A549 (cell line): ENCODE data around the gene EPS8L1. TPM values are rescaled to one million over a fixed set of nuclear protein-coding genes. Genes with fewer than 3 reads are reported as not detected.

ENCODE experiments used
- ATAC-seq, 2 experiments: fragments of 200-7000 bp in 1 of 2; fragments of >200 bp in 1 of 2; cut with Nextera tagmentation in 1 of 2; cut with Tn5 transposase in 1 of 2; 3 replicates each; pipeline versions ENCODE4 v1.8.0 to v1.9.1; 2018 to 2020; ENCODE audit warnings: mild to moderate bottlenecking in 1 of 2, moderate library complexity in 1 of 2
- CTCF ChIA-PET: fragments of 300-600 bp; sonication (Branson Sonifier 250); formaldehyde crosslinking; extraction: SDS; loops from one replicate; lab custom pipeline; 2021; ENCODE audit warnings: antibody characterized with exemption, inconsistent platforms; lab: Yijun Ruan, JAX
- POLR2A ChIA-PET: fragments of 350-600 bp; formaldehyde crosslinking; extraction: SDS; loops from one replicate; lab custom pipeline; 2021; ENCODE audit warnings: antibody characterized with exemption, inconsistent platforms; lab: Yijun Ruan, JAX
- DNase-seq, 2 experiments: peaks; one replicate each; pipeline versions ENCODE4 v3.0.0 to v3.0.0-alpha.2; 2011 to 2016; ENCODE audit warnings: low read depth in 1 of 2, low spot score in 1 of 2
- FAIRE-seq: peaks from 2 replicates; lab custom pipeline; 2011; peaks lifted over from hg19 to GRCh38; lab: Jason Lieb, UNC
- H3K27ac ChIP-seq, 2 experiments: fragments of >200 bp; sonication (Bioruptor Twin); formaldehyde crosslinking; 3 replicates each; pipeline ENCODE4 v1.5.1; 2016 to 2017
- H3K4me1 ChIP-seq: fragments of >200 bp; sonication (Bioruptor Twin); formaldehyde crosslinking; 3 replicates; pipeline ENCODE4 v1.6.1; 2016
- H3K4me2 ChIP-seq: fragments of >200 bp; sonication (Bioruptor Twin); formaldehyde crosslinking; 3 replicates; pipeline ENCODE4 v1.6.1; 2016
- H3K4me3 ChIP-seq: fragments of >200 bp; sonication (Bioruptor Twin); formaldehyde crosslinking; 3 replicates; pipeline ENCODE4 v1.5.1; 2016
- H3K9me3 ChIP-seq: fragments of >200 bp; sonication (Bioruptor Twin); formaldehyde crosslinking; 3 replicates; pipeline ENCODE4 v1.6.1; 2016
- CEBPB ChIP-seq, 2 experiments: fragments of >200 bp in 1 of 2; sonication (Bioruptor Twin) in 1 of 2; formaldehyde crosslinking in 1 of 2; IDR thresholded peaks; 2 replicates each; pipeline ENCODE4 v1.6.1; 2012 to 2016
- CHD4 ChIP-seq: fragments of 200-600 bp; sonication (generic); IDR thresholded peaks from 2 replicates; pipeline ENCODE4 v1.6.1; 2016; ENCODE audit warnings: antibody characterized with exemption, mild to moderate bottlenecking, borderline replicate concordance
- EHF ChIP-seq: fragments of 250-450 bp; sonication (Bioruptor Pico); IDR thresholded peaks from 2 replicates; pipeline ENCODE4 v1.5.0; 2020; ENCODE audit warnings: mild to moderate bottlenecking
- FOSB ChIP-seq: fragments of 250-450 bp; sonication (Bioruptor Pico); IDR thresholded peaks from 2 replicates; pipeline ENCODE4 v1.5.0; 2020; ENCODE audit warnings: mild to moderate bottlenecking, moderate library complexity
- FOXS1 ChIP-seq: fragments of 250-450 bp; sonication (Bioruptor Pico); IDR thresholded peaks from 2 replicates; pipeline ENCODE4 v1.5.0; 2020; ENCODE audit warnings: mild to moderate bottlenecking, moderate library complexity
- HOXA7 ChIP-seq: fragments of 250-450 bp; sonication (Bioruptor Pico); IDR thresholded peaks from 2 replicates; pipeline ENCODE4 v1.5.0; 2020; ENCODE audit warnings: mild to moderate bottlenecking, moderate library complexity
- HOXB13 ChIP-seq: fragments of 250-450 bp; sonication (Bioruptor Pico); IDR thresholded peaks from 2 replicates; pipeline ENCODE4 v1.5.0; 2020; ENCODE audit warnings: low read depth, mild to moderate bottlenecking, moderate library complexity
- HOXB5 ChIP-seq: fragments of 250-450 bp; sonication (Bioruptor Pico); IDR thresholded peaks from 2 replicates; pipeline ENCODE4 v1.5.0; 2020; ENCODE audit warnings: mild to moderate bottlenecking, moderate library complexity
- MAX ChIP-seq: IDR thresholded peaks from 2 replicates; pipeline ENCODE4 v1.6.1; 2012
- NFE2L2 ChIP-seq: fragments of 150-350 bp; conservative IDR thresholded peaks from 2 replicates; pipeline ENCODE4 v1.6.1; 2014; ENCODE audit warnings: low read length
- NR3C1 ChIP-seq: fragments of >200 bp; sonication (Bioruptor Twin); formaldehyde crosslinking; IDR thresholded peaks from 3 replicates; pipeline ENCODE4 v1.6.1; 2017
- PBX3 ChIP-seq: IDR thresholded peaks from 2 replicates; pipeline ENCODE4 v1.6.1; 2012
- RAD21 ChIP-seq, 2 experiments: fragments of >200 bp in 1 of 2; sonication (Bioruptor Twin) in 1 of 2; formaldehyde crosslinking in 1 of 2; IDR thresholded peaks in 1 of 2; conservative IDR thresholded peaks in 1 of 2; 2 replicates in 1 of 2; 3 replicates in 1 of 2; pipeline ENCODE4 v1.6.1; 2012 to 2018; ENCODE audit warnings: inconsistent platforms in 1 of 2
- SREBF2 ChIP-seq: fragments of 450-650 bp; IDR thresholded peaks from 2 replicates; pipeline ENCODE4 v1.6.1; 2014; ENCODE audit warnings: mild to moderate bottlenecking, moderate library complexity
- USF2 ChIP-seq: fragments of 450-650 bp; IDR thresholded peaks from 2 replicates; pipeline ENCODE4 v1.6.1; 2014; ENCODE audit warnings: antibody characterized with exemption
- ZSCAN20 ChIP-seq: fragments of 250-450 bp; sonication (Bioruptor Pico); IDR thresholded peaks from 2 replicates; pipeline ENCODE4 v1.8.0; 2022; ENCODE audit warnings: mild to moderate bottlenecking, moderate library complexity
- WGBS: methylation state at CpG from one replicate; pipeline ENCODE4 v1.1.6; 2017; ENCODE audit errors: missing lambda C conversion rate; 5-methylcytosine and 5-hydroxymethylcytosine counted together
- polyA plus RNA-seq, 4 experiments: library from polyadenylated mRNA; depleted of rRNA in 3 of 4; stranded (reverse); fragments of >200 nt; fragmentation: RNase III in 1 of 4; extraction: RNeasy Plus Mini Kit Qiagen cat#74134 plus additional on column Dnase treatment in 1 of 4; gene quantifications; 2 replicates in 3 of 4; 3 replicates in 1 of 4; pipeline ENCODE4 v1.2.3, GENCODE V29; 2011 to 2017
- TF ChIP-seq, protein P1 (sequence below): fragments of 150-350 bp; IDR thresholded peaks from 2 replicates; pipeline ENCODE4 v1.6.1; 2014; ENCODE audit warnings: low read depth, mild to moderate bottlenecking, low read length
- TF ChIP-seq, protein P2 (sequence below): fragments of 250-450 bp; sonication (Bioruptor Pico); IDR thresholded peaks from 2 replicates; pipeline ENCODE4 v1.5.0; 2020; ENCODE audit warnings: low read depth, mild to moderate bottlenecking, moderate library complexity
- TF ChIP-seq, protein P3 (sequence below): fragments of >200 bp; sonication (Bioruptor Twin); formaldehyde crosslinking; IDR thresholded peaks from 2 replicates; pipeline ENCODE4 v1.6.1; 2016
- TF ChIP-seq, protein P4 (sequence below): fragments of 200-600 bp; sonication (generic); IDR thresholded peaks from 2 replicates; pipeline ENCODE4 v1.6.1; 2016; ENCODE audit warnings: antibody characterized with exemption, mild to moderate bottlenecking, moderate library complexity

The EPS8L1 gene
- polyA plus RNA-seq, 2 of the 4 experiments (the other 2 are of a cell fraction) = 3.7 to 3.8 TPM

DNA sequence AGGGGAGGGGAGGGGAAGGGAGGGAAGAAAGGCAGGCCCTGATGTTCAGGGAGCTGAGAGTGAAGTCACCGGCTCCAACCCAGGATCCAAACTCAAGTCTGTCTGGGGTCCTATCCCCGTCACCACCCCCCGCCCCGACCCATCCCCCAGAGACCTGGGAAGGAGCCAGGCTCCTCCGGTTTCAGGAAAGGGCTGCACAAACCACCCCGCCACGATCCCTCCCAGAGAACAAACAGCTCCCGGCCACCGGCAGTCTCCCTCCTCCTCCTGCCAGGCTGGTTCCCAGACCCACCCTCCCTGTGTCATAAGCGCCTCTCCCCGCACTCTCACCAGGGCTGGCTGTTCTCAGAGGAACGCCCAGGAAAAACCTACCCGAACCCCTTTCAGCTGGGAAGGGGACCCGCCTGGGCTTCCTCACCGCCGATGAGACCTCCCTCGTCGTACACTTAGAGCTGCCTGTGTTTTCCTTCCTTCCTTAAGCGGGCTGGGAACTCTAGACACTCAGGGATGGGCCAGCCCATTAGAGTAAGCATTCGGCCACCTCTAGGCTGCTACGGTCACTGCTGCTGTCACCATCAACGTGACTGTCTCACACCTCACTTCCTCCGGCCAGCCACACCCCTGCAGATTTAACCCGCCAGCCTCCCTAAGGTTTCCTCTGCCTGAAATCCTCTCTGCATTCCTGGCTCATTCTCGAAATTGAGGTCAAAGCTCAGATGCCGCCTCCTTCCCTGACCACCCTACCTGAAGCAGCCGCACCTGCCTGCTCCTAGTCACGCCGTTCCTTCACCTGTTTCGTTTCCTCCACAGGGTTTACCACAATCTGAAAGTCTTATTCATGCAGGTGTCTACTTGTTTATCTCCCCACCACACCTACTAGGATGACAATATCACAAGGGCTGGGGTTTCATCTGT is 6.5 kb upstream of the EPS8L1 start:
- FAIRE-seq (peak; percentile 39), ATAC-seq (peak; percentile 78)
- CTCF ChIA-PET = interaction anchor here (1.9 kb wide), 1 partner anchor 20 kb away, joined by 11 read pairs; no protein-coding TSS in a partner anchor

DNA sequence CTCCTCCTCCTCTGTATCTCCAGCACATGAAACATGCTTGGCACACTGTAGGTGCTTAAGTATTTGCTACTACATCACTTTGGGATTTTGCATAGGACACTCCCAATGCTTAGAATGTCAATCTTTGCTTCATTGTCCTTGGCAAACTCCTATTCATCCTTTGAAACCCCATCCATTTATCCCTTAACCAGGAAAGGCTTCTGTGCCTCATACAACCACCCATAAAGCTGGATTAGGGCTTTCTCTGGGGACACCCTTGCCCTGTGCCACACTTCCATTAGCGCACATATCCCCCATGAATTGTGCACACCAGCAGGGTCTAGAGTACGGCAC is 5.8 kb upstream of the EPS8L1 start:
- peak overlapping the region; percentile 43 for H3K4me3 ChIP-seq
- DNase-seq (no peak), ATAC-seq (0 out of 6 replicates have a peak, but pooled peaks of 1 of the 2 experiments have one; percentile 0), FAIRE-seq (no peak)
- no peaks in the 10 kb centered on the region for H3K9me3 ChIP-seq
- ChIA-PET CTCF (interaction anchor here (0.6 to 8.3 kb wide), 5 partner anchors 10 to 588 kb away, joined by 4 to 77 read pairs (median 4); no protein-coding TSS in a partner anchor), POLR2A (interaction anchor here (0.9 to 1.0 kb wide), 2 partner anchors 10 to 17 kb away, joined by 3 to 4 read pairs; no protein-coding TSS in a partner anchor)
- H3K4me1 ChIP-seq = peaks cover 27% of the 10 kb centered on the region
- WGBS = 91% methylated on average over 2 of the region's 2 CpGs
- H3K4me2 ChIP-seq = peak overlapping the region; percentile 96
- TF ChIP-seq EHF (CRISPR knock-in tag) (no peak), USF2 (no peak), FOSB (no peak), FOXS1 (no peak), HOXB13 (CRISPR knock-in tag) (no peak), MAX (no peak), RAD21 (conservative IDR thresholded peaks at IDR 0.05 in 1 of 2, IDR thresholded peaks at IDR 0.05 in 1 of 2) (no peak), NFE2L2 (no peak), CHD4 (no peak)
- TF ChIP-seq, protein P1, sequence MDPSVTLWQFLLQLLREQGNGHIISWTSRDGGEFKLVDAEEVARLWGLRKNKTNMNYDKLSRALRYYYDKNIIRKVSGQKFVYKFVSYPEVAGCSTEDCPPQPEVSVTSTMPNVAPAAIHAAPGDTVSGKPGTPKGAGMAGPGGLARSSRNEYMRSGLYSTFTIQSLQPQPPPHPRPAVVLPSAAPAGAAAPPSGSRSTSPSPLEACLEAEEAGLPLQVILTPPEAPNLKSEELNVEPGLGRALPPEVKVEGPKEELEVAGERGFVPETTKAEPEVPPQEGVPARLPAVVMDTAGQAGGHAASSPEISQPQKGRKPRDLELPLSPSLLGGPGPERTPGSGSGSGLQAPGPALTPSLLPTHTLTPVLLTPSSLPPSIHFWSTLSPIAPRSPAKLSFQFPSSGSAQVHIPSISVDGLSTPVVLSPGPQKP = no peak
- TF ChIP-seq, protein P2, sequence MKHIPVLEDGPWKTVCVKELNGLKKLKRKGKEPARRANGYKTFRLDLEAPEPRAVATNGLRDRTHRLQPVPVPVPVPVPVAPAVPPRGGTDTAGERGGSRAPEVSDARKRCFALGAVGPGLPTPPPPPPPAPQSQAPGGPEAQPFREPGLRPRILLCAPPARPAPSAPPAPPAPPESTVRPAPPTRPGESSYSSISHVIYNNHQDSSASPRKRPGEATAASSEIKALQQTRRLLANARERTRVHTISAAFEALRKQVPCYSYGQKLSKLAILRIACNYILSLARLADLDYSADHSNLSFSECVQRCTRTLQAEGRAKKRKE (CRISPR knock-in tag) = no peak
- TF ChIP-seq, protein P3, sequence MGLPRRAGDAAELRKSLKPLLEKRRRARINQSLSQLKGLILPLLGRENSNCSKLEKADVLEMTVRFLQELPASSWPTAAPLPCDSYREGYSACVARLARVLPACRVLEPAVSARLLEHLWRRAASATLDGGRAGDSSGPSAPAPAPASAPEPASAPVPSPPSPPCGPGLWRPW = no peak
- peak overlapping the region; percentile 50 to 74; a peak in 3 of 6 replicates for H3K27ac ChIP-seq

More for the DNA sequence above, 6.5 kb upstream of the EPS8L1 start:
- POLR2A ChIA-PET = interaction anchor here (0.6 to 1.3 kb wide), 3 partner anchors 11 to 182 kb away, joined by 3 to 6 read pairs (median 5); no protein-coding TSS in a partner anchor
- 0 out of 2 replicates have a peak, but pooled peaks have one; percentile 45 for TF ChIP-seq HOXB5
- TF ChIP-seq NR3C1 = no peak
- Histone ChIP-seq H3K4me3 (peak overlapping the region; percentile 43), H3K9me3 (no peaks in the 10 kb centered on the region), H3K27ac (peak overlapping the region; percentile 50 to 74), H3K4me2 (peak overlapping the region; percentile 96), H3K4me1 (peaks cover 27% of the 10 kb centered on the region)
- DNase-seq = peak; percentile 82 to 84
- 4% methylated on average over 28 of the region's 30 CpGs for WGBS

DNA sequence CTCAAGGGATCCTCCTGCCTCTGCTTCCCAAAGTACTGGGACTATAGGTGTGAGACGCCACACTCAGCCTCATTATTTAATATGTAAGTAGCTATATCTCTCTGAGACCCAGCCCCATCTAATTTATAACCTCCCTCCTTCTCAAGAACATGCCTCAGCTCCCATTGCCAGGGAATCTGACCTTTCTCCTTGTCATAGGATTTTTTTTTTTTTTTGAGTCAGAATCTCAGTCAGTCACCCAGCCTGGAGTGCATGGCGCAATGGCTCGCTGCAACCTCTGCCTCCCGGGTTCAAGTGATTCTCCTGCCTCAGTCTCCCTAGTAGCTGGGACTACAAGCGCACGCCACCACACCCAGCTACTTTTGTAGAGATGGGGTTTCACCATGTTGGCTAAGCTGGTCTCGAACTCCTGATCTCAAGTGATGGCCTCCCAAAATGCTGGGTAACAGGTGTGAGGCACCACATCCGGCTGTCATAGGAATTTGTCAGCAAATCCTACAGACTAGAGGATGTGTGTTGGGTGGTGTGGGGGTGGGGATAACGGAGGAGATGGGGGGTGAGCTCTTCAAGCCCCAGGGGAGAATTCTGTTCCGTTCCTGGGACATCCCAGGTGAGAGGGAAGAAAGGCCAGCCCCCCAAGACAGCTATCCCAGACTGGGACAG is 5.1 kb upstream of the EPS8L1 start:
- DNase-seq = no peak
- FAIRE-seq = no peak
- peak in 1 of 2 experiments; percentile 1; a peak in 1 of 6 replicates for ATAC-seq
- TF ChIP-seq, protein P4, sequence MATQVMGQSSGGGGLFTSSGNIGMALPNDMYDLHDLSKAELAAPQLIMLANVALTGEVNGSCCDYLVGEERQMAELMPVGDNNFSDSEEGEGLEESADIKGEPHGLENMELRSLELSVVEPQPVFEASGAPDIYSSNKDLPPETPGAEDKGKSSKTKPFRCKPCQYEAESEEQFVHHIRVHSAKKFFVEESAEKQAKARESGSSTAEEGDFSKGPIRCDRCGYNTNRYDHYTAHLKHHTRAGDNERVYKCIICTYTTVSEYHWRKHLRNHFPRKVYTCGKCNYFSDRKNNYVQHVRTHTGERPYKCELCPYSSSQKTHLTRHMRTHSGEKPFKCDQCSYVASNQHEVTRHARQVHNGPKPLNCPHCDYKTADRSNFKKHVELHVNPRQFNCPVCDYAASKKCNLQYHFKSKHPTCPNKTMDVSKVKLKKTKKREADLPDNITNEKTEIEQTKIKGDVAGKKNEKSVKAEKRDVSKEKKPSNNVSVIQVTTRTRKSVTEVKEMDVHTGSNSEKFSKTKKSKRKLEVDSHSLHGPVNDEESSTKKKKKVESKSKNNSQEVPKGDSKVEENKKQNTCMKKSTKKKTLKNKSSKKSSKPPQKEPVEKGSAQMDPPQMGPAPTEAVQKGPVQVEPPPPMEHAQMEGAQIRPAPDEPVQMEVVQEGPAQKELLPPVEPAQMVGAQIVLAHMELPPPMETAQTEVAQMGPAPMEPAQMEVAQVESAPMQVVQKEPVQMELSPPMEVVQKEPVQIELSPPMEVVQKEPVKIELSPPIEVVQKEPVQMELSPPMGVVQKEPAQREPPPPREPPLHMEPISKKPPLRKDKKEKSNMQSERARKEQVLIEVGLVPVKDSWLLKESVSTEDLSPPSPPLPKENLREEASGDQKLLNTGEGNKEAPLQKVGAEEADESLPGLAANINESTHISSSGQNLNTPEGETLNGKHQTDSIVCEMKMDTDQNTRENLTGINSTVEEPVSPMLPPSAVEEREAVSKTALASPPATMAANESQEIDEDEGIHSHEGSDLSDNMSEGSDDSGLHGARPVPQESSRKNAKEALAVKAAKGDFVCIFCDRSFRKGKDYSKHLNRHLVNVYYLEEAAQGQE = no peak
- TF ChIP-seq ZSCAN20 (CRISPR knock-in tag) (no peak), HOXA7 (CRISPR knock-in tag) (no peak), USF2 (no peak), PBX3 (no peak), CEBPB (IDR thresholded peaks at IDR 0.05) (peak in 1 of 2 experiments; percentile 20; a peak in 1 of 4 replicates), SREBF2 (no peak)
- TF ChIP-seq, all 56 proteins: peak for 1
- Histone ChIP-seq H3K4me3 (no peak overlapping the region), H3K4me2 (peak overlapping the region; percentile 50), H3K9me3 (no peaks in the 10 kb centered on the region), H3K4me1 (peaks cover 27% of the 10 kb centered on the region), H3K27ac (peak overlapping the region in 1 of 2 experiments; percentile 63; a peak in 1 of 6 replicates)
- 66% methylated on average over 10 of the region's 10 CpGs for WGBS
- ChIA-PET POLR2A (interaction anchor here (0.9 kb wide), 1 partner anchor 10 kb away, joined by 4 read pairs; no protein-coding TSS in a partner anchor), CTCF (interaction anchor here (0.6 to 8.3 kb wide), 6 partner anchors 9 to 592 kb away, joined by 3 to 77 read pairs (median 4); no protein-coding TSS in a partner anchor)
